PC-9 (cell line): ENCODE measurements around the gene GTPBP6.

Experiments used
- CTCF ChIP-seq: fragments of 200-600 bp; sonication (generic); conservative IDR thresholded peaks from 2 replicates; pipeline ENCODE4 v1.6.1; 2017; ENCODE audit warnings: mixed run types, antibody characterized with exemption, mild to moderate bottlenecking, moderate library complexity
- EZH2 ChIP-seq: fragments of 200-600 bp; sonication (generic); IDR thresholded peaks from 2 replicates; pipeline ENCODE4 v1.8.0; 2017; ENCODE audit warnings: antibody characterized with exemption, low read depth

DNA sequence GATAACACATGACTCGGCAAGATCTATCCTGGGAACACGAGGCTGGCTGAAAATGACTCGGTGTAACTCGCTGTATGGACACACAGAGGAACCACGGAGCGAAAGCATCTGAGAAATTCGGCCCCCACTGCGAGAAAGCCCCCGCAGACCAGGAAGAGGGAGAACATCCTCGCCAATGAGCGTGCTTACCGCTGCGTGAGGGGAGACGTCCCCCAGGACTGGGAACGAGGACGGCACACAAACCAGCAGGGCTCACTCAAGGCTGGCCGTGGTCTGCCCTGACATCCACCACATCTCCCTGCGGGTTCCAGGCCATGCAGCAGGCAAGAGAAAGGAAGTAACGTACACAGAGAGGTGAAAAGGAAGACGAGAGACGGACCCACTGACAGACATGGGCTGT is 17.6 kb upstream of the GTPBP6 start:
- TF ChIP-seq CTCF, result no peak
- TF ChIP-seq EZH2, result no peak
